Endothelial cell of umbilical vein (primary cell): ENCODE measurements around the gene PTPRK. TPM values are rescaled to one million over a fixed set of nuclear protein-coding genes. Genes with fewer than 3 reads are reported as not detected.

Experiments
- BruUV-seq: library from RNA; stranded (reverse); fragments of 400-500 nt; replicated peaks from 2 replicates; lab custom pipeline; 2021; lab: Mats Ljungman, UMichigan
- CTCF ChIA-PET: fragments of 300-600, 350-600 bp; sonication (Branson Sonifier 250); formaldehyde crosslinking; loops from one replicate; lab custom pipeline; 2021; ENCODE audit warnings: antibody characterized with exemption, inconsistent platforms; lab: Charles Lee
- POLR2A ChIA-PET: fragments of 300-600, 350-600 bp; sonication (Branson Sonifier 250); formaldehyde crosslinking; loops from one replicate; lab custom pipeline; 2021; ENCODE audit warnings: antibody characterized with exemption, inconsistent platforms; lab: Charles Lee
- DNase-seq: peaks from one replicate; pipeline ENCODE4 v3.0.0-alpha.2; 2011; ENCODE audit warnings: low read depth, low spot score
- FAIRE-seq: peaks from 2 replicates; lab custom pipeline; 2011; peaks lifted over from hg19 to GRCh38; lab: Jason Lieb, UNC
- H2AFZ ChIP-seq: 2 replicates; pipeline ENCODE4 v1.6.0; 2012; ENCODE audit warnings: low read depth, low read length, control low read depth, inconsistent platforms
- H3K27ac ChIP-seq: 2 replicates; pipeline ENCODE4 v1.5.1; 2011; ENCODE audit warnings: low read depth, mild to moderate bottlenecking, control low read depth, low read length, moderate library complexity; ENCODE audit not compliant: insufficient read depth
- H3K27me3 ChIP-seq, 2 experiments: 2 replicates each; pipeline versions ENCODE4 v1.6.0 to v1.6.1; 2011; ENCODE audit warnings: low read length in 2 of 2, mixed read lengths in 1 of 2; ENCODE audit not compliant: control insufficient read depth in 2 of 2, insufficient read depth in 2 of 2
- H3K36me3 ChIP-seq, 2 experiments: 2 replicates in 1 of 2; 3 replicates in 1 of 2; pipeline ENCODE4 v1.5.1; 2011; ENCODE audit warnings: low read length in 2 of 2, mild to moderate bottlenecking in 1 of 2, moderate library complexity in 1 of 2; ENCODE audit not compliant: control insufficient read depth in 2 of 2, insufficient read depth in 2 of 2; ENCODE audit errors: extremely low read depth in 1 of 2
- H3K4me1 ChIP-seq: 3 replicates; pipeline ENCODE4 v1.5.1; 2011; ENCODE audit warnings: mild to moderate bottlenecking, low read length; ENCODE audit not compliant: control insufficient read depth, insufficient read depth; ENCODE audit errors: extremely low read depth
- H3K4me2 ChIP-seq: 2 replicates; pipeline ENCODE4 v1.6.1; 2011; ENCODE audit warnings: low read length, control low read depth, mixed read lengths; ENCODE audit not compliant: insufficient read depth
- H3K4me3 ChIP-seq, 3 experiments: fragments of 200-600 bp in 1 of 3; sonication (generic), shearing (Covaris generic) in 1 of 3; replicated peaks in 1 of 3; 2 replicates each; pipeline ENCODE4 v1.5.1; 2011 to 2016; ENCODE audit warnings: control low read depth in 3 of 3, low read length in 3 of 3, mild to moderate bottlenecking in 2 of 3, inconsistent platforms in 1 of 3, low read depth in 1 of 3, moderate library complexity in 1 of 3; ENCODE audit not compliant: insufficient read depth in 1 of 3
- H3K79me2 ChIP-seq: 2 replicates; pipeline ENCODE4 v1.6.0; 2012; ENCODE audit warnings: low read length, inconsistent platforms; ENCODE audit not compliant: control insufficient read depth, insufficient read depth
- H3K9ac ChIP-seq: replicated peaks from 2 replicates; pipeline ENCODE3; 2011; ENCODE audit warnings: low read length, control low read depth; ENCODE audit not compliant: insufficient read depth; ENCODE audit errors: extremely low read depth
- H3K9me1 ChIP-seq: replicated peaks from 3 replicates; pipeline ENCODE4 v1.6.0; 2011; ENCODE audit warnings: mild to moderate bottlenecking, low read length; ENCODE audit not compliant: control insufficient read depth, insufficient read depth; ENCODE audit errors: extremely low read depth
- H3K9me3 ChIP-seq: replicated peaks from 2 replicates; pipeline ENCODE4 v1.5.1; 2012; ENCODE audit warnings: low read length, inconsistent platforms; ENCODE audit not compliant: control insufficient read depth, insufficient read depth
- H4K20me1 ChIP-seq: replicated peaks from 2 replicates; pipeline ENCODE3; 2011; ENCODE audit warnings: mild to moderate bottlenecking, low read length; ENCODE audit not compliant: control insufficient read depth, insufficient read depth; ENCODE audit errors: extremely low read depth
- CTCF ChIP-seq, 2 donors: IDR thresholded peaks; 1 replicate in 1 of 2; 2 replicates in 1 of 2; pipeline ENCODE4 v1.5.1; 2011; ENCODE audit warnings: low read length in 2 of 2, mild to moderate bottlenecking in 2 of 2, moderate library complexity in 2 of 2, control low read depth in 1 of 2, inconsistent platforms in 1 of 2, low read depth in 1 of 2; ENCODE audit not compliant: insufficient read depth in 1 of 2; ENCODE audit errors: extremely low read depth in 1 of 2
- EZH2 ChIP-seq: IDR thresholded peaks from 2 replicates; pipeline ENCODE4 v1.6.1; 2012; ENCODE audit warnings: borderline replicate concordance, low read depth, mild to moderate bottlenecking, moderate library complexity, low read length, inconsistent platforms; ENCODE audit not compliant: severe bottlenecking
- FOS ChIP-seq: IDR thresholded peaks from 2 replicates; pipeline ENCODE4 v1.6.1; 2011; ENCODE audit warnings: mild to moderate bottlenecking, low read length, moderate library complexity, borderline replicate concordance; ENCODE audit not compliant: insufficient read depth
- GATA2 ChIP-seq: IDR thresholded peaks from 2 replicates; pipeline ENCODE4 v1.7.0; 2011; ENCODE audit warnings: low read depth, mild to moderate bottlenecking, moderate library complexity, mixed read lengths, low read length; ENCODE audit not compliant: insufficient read length, insufficient read depth
- JUN ChIP-seq: IDR thresholded peaks from 2 replicates; pipeline ENCODE4 v1.6.1; 2011; ENCODE audit warnings: borderline replicate concordance, low read depth; ENCODE audit not compliant: insufficient read length, insufficient read depth
- MAX ChIP-seq: IDR thresholded peaks from 2 replicates; pipeline ENCODE4 v1.6.1; 2011; ENCODE audit not compliant: insufficient read depth, insufficient read length
- MYC ChIP-seq: IDR thresholded peaks from one replicate; pipeline ENCODE4 v1.6.1; 2011; ENCODE audit warnings: mild to moderate bottlenecking, low read depth, low read length
- POLR2A ChIP-seq: IDR thresholded peaks from 2 replicates; pipeline ENCODE4 v1.6.1; 2012; ENCODE audit warnings: low read depth, mild to moderate bottlenecking, control low read depth, low read length
- POLR2AphosphoS5 ChIP-seq: IDR thresholded peaks from 2 replicates; pipeline ENCODE4 v1.6.1; 2012; ENCODE audit warnings: low read depth, mild to moderate bottlenecking, control low read depth, low read length, moderate library complexity; ENCODE audit not compliant: insufficient read depth
- dilution Hi-C: fragments of 300-500 bp; cut with MboI; formaldehyde crosslinking; loops from one replicate; pipeline ENCODE4 v1.15.0; 2019; ENCODE audit warnings: low sequenced_read_pairs; ENCODE audit not compliant: extremely low pct_ligation_motif_present
- intact Hi-C: fragments of 100-400 bp; cut with micrococcal nuclease; formaldehyde crosslinking; loops from one replicate; pipeline ENCODE4 v1.10.0; 2022
- polyA plus RNA-seq, 4 experiments: library from polyadenylated mRNA; depleted of rRNA in 3 of 4; stranded (reverse) in 3 of 4; unstranded in 1 of 4; fragments of >200 nt; gene quantifications; 2 replicates each; pipeline versions ENCODE4 v1.2.1 to v1.2.3, GENCODE V29; 2011 to 2012; ENCODE audit warnings: missing spikeins in 1 of 4
- total RNA-seq: library from RNA; stranded (reverse); gene quantifications from 2 replicates; pipeline ENCODE4 v1.2.3, GENCODE V29; 2021

Gene PTPRK
- total and polyA plus RNA-seq, 2 donors (not counting 3 experiments of a cell fraction or from before 2014, with no cell fraction given), result 15.2 to 74.0 TPM

GRCh38 chr6:127969701-127970100, 550.7 kb downstream of the PTPRK start:
- no TSS peak for BruUV-seq
- CTCF ChIA-PET, result interaction anchor here (0.9 to 2.7 kb wide), 3 partner anchors 13 to 547 kb away, joined by 3 to 9 read pairs (median 3); no protein-coding TSS in a partner anchor
- no peaks in the 10 kb centered on the region for H3K79me2 ChIP-seq
- H3K9me3 ChIP-seq, result no peaks in the 10 kb centered on the region
- POLR2A ChIA-PET, result no interaction called here
- no peaks in the 10 kb centered on the region for H3K9me1 ChIP-seq
- no peak overlapping the region for H3K4me3 ChIP-seq
- H3K27ac ChIP-seq, result no peak overlapping the region
- H3K36me3 ChIP-seq, result peaks cover 0 to 8% of the 10 kb centered on the region in 2 experiments
- intact Hi-C loops (no loop called here), dilution Hi-C loops (no loop called here)
- no peak overlapping the region for H2AFZ ChIP-seq
- H3K9ac ChIP-seq, result no peak overlapping the region
- DNase-seq (no peak), FAIRE-seq (no peak)
- H3K27me3 ChIP-seq, result no peaks in the 10 kb centered on the region
- no peaks in the 10 kb centered on the region for H4K20me1 ChIP-seq
- no peak overlapping the region for H3K4me2 ChIP-seq
- TF ChIP-seq POLR2A, result no peak
- TF ChIP-seq JUN, result no peak
- no peak for TF ChIP-seq FOS
- no peak for TF ChIP-seq GATA2
- no peak for TF ChIP-seq MYC
- TF ChIP-seq CTCF (IDR thresholded peaks at IDR 0.05; ENCODE audit: extremely low read depth in 1 of 2, insufficient read depth in 1 of 2, low read depth in 1 of 2, low read length in 2 of 2), result no peak
- no peak for TF ChIP-seq MAX
- no peak for TF ChIP-seq EZH2
- no peak for TF ChIP-seq POLR2AphosphoS5
- H3K4me1 ChIP-seq, result peaks cover 26% of the 10 kb centered on the region
